ENCODE results near the gene KIAA1217.
A peak's percentile ranks its signal among the peaks of the same experiment; 100 is the strongest.

Gene KIAA1217

GRCh38 chr10:24382979-24383663 lies 174.2 kb downstream of the KIAA1217 start:
- TF ChIP-seq JUND (IDR thresholded peaks at IDR 0.05; ENCODE audit: low read depth): no peak
- in situ Hi-C loops (cut with HindIII; ENCODE audit: low pct_unique_long_range_greater_than_20kb, low sequenced_read_pairs): no loop called here
- peak; percentile 3 to 76 for DNase-seq (ENCODE audit: low read depth in 1 of 2, low spot score in 1 of 2)

- in situ Hi-C loops (cut with HindIII; ENCODE audit: low pct_unique_long_range_greater_than_20kb, low sequenced_read_pairs): no loop called here
- no peak for TF ChIP-seq JUND (IDR thresholded peaks at IDR 0.05; ENCODE audit: low read depth)
- peak in 1 of 2 experiments; percentile 86 for DNase-seq (ENCODE audit: low read depth in 1 of 2, low spot score in 1 of 2)
Measured at GRCh38 chr10:24383681-24384106, 174.8 kb downstream of the KIAA1217 start.

GRCh38 chr10:24384954-24385353 lies 176.0 kb downstream of the KIAA1217 start:
- no peak for TF ChIP-seq JUND (IDR thresholded peaks at IDR 0.05; ENCODE audit: low read depth)
- no peak for DNase-seq (ENCODE audit: low read depth in 1 of 2, low spot score in 1 of 2)
- in situ Hi-C loops (cut with HindIII; ENCODE audit: low pct_unique_long_range_greater_than_20kb, low sequenced_read_pairs): no loop called here

GRCh38 chr10:24385776-24386175 lies 176.8 kb downstream of the KIAA1217 start:
- TF ChIP-seq JUND (IDR thresholded peaks at IDR 0.05; ENCODE audit: low read depth): no peak
- no peak for DNase-seq (ENCODE audit: low read depth in 1 of 2, low spot score in 1 of 2)
- in situ Hi-C loops (cut with HindIII; ENCODE audit: low pct_unique_long_range_greater_than_20kb, low sequenced_read_pairs): no loop called here

- no peak for TF ChIP-seq JUND (IDR thresholded peaks at IDR 0.05; ENCODE audit: low read depth)
- no peak for DNase-seq (ENCODE audit: low read depth in 1 of 2, low spot score in 1 of 2)
- in situ Hi-C loops (cut with HindIII; ENCODE audit: low pct_unique_long_range_greater_than_20kb, low sequenced_read_pairs): no loop called here
Measured at GRCh38 chr10:24390146-24390700, 181.3 kb downstream of the KIAA1217 start.

- in situ Hi-C loops (cut with HindIII; ENCODE audit: low pct_unique_long_range_greater_than_20kb, low sequenced_read_pairs): no loop called here
Measured at GRCh38 chr10:24390746-24391145, 181.8 kb downstream of the KIAA1217 start.

GRCh38 chr10:24393201-24393600 lies 184.3 kb downstream of the KIAA1217 start:
- in situ Hi-C loops (cut with HindIII; ENCODE audit: low pct_unique_long_range_greater_than_20kb, low sequenced_read_pairs): no loop called here
- no peak for DNase-seq (ENCODE audit: low read depth in 1 of 2, low spot score in 1 of 2)
- no peak for TF ChIP-seq JUND (IDR thresholded peaks at IDR 0.05; ENCODE audit: low read depth)

More at GRCh38 chr10:24390746-24391145, 181.8 kb downstream of the KIAA1217 start:
- no peak for TF ChIP-seq JUND (IDR thresholded peaks at IDR 0.05; ENCODE audit: low read depth)
- no peak for DNase-seq (ENCODE audit: low read depth in 1 of 2, low spot score in 1 of 2)

- in situ Hi-C loops (cut with HindIII; ENCODE audit: low pct_unique_long_range_greater_than_20kb, low sequenced_read_pairs): no loop called here
- TF ChIP-seq JUND (IDR thresholded peaks at IDR 0.05; ENCODE audit: low read depth): no peak
- no peak for DNase-seq (ENCODE audit: low read depth in 1 of 2, low spot score in 1 of 2)
Measured at GRCh38 chr10:24394461-24395190, 185.7 kb downstream of the KIAA1217 start.

- DNase-seq (ENCODE audit: low read depth in 1 of 2, low spot score in 1 of 2): no peak
- no peak for TF ChIP-seq JUND (IDR thresholded peaks at IDR 0.05; ENCODE audit: low read depth)
- in situ Hi-C loops (cut with HindIII; ENCODE audit: low pct_unique_long_range_greater_than_20kb, low sequenced_read_pairs): no loop called here
Measured at GRCh38 chr10:24396396-24396795, 187.5 kb downstream of the KIAA1217 start.

- no peak for TF ChIP-seq JUND (IDR thresholded peaks at IDR 0.05; ENCODE audit: low read depth)
- in situ Hi-C loops (cut with HindIII; ENCODE audit: low pct_unique_long_range_greater_than_20kb, low sequenced_read_pairs): no loop called here
- no peak for DNase-seq (ENCODE audit: low read depth in 1 of 2, low spot score in 1 of 2)
Measured at GRCh38 chr10:24397662-24398061, 188.7 kb downstream of the KIAA1217 start.

- no peak for TF ChIP-seq JUND (IDR thresholded peaks at IDR 0.05; ENCODE audit: low read depth)
- no peak for DNase-seq (ENCODE audit: low read depth in 1 of 2, low spot score in 1 of 2)
- in situ Hi-C loops (cut with HindIII; ENCODE audit: low pct_unique_long_range_greater_than_20kb, low sequenced_read_pairs): no loop called here
Measured at GRCh38 chr10:24404567-24404966, 195.6 kb downstream of the KIAA1217 start.

GRCh38 chr10:24405635-24406034 lies 196.7 kb downstream of the KIAA1217 start:
- TF ChIP-seq JUND (IDR thresholded peaks at IDR 0.05; ENCODE audit: low read depth): no peak
- in situ Hi-C loops (cut with HindIII; ENCODE audit: low pct_unique_long_range_greater_than_20kb, low sequenced_read_pairs): no loop called here
- DNase-seq (ENCODE audit: low read depth in 1 of 2, low spot score in 1 of 2): no peak
